ENCODE data around the gene CBX8. TPM values are rescaled to one million over a fixed set of nuclear protein-coding genes. Genes with fewer than 3 reads are reported as not detected.

CBX8 gene
- total RNA-seq, 2 donors from 2014 or later, result 1.6 to 1.8 TPM

- no peaks in the 10 kb centered on the region for H3K36me3 ChIP-seq (replicated peaks in 1 of 2; ENCODE audit: insufficient read depth in 1 of 2, low read depth in 2 of 2)
- H3K27ac ChIP-seq, result no peak overlapping the region
- DNase-seq (peak in 1 of 4 donors; percentile 20), ATAC-seq (no peak)
- no peak overlapping the region for H3K4me3 ChIP-seq
- intact Hi-C loops (cut with DNase I), result no loop called here
- no peaks in the 10 kb centered on the region for H3K27me3 ChIP-seq
- no peak for TF ChIP-seq POLR2A (IDR thresholded peaks at IDR 0.05)
- TF ChIP-seq, protein P1, sequence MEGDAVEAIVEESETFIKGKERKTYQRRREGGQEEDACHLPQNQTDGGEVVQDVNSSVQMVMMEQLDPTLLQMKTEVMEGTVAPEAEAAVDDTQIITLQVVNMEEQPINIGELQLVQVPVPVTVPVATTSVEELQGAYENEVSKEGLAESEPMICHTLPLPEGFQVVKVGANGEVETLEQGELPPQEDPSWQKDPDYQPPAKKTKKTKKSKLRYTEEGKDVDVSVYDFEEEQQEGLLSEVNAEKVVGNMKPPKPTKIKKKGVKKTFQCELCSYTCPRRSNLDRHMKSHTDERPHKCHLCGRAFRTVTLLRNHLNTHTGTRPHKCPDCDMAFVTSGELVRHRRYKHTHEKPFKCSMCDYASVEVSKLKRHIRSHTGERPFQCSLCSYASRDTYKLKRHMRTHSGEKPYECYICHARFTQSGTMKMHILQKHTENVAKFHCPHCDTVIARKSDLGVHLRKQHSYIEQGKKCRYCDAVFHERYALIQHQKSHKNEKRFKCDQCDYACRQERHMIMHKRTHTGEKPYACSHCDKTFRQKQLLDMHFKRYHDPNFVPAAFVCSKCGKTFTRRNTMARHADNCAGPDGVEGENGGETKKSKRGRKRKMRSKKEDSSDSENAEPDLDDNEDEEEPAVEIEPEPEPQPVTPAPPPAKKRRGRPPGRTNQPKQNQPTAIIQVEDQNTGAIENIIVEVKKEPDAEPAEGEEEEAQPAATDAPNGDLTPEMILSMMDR (IDR thresholded peaks at IDR 0.05), result no peak
- peaks cover 33% of the 10 kb centered on the region for H3K4me1 ChIP-seq
- no peaks in the 10 kb centered on the region for H3K9me3 ChIP-seq
- WGBS, 2 donors, result 38 to 44% methylated on average over 5 to 6 of the region's 6 CpGs
Observed at GRCh38 chr17:79824893-79825579, 28.2 kb upstream of the CBX8 start.

DNA sequence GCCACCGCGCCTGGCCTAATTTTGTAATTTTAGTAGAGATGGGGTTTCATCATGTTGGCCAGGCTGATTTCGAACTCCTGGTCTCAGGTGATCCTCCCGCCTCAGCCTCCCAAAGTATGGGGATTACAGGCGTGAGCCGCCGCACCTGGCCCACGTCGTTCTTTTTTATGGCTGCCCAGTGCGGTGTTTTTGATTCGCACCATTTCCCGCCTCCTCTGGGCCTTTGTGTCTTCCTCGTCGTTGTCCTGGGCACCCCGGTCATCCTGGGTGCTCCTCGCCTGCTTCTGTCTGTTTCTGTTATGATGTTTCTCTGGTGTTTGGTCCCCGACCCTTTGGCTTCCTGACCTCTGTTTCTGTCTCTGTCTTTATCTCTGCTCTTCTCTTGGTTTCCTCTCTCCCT lies 27.4 kb upstream of the CBX8 start:
- Histone ChIP-seq H3K9me3 (no peaks in the 10 kb centered on the region), H3K27ac (no peak overlapping the region), H3K27me3 (no peaks in the 10 kb centered on the region), H3K4me3 (no peak overlapping the region), H3K36me3 (replicated peaks in 1 of 2; ENCODE audit: insufficient read depth in 1 of 2, low read depth in 2 of 2) (no peaks in the 10 kb centered on the region), H3K4me1 (peaks cover 25% of the 10 kb centered on the region)
- intact Hi-C loops (cut with DNase I), result no loop called here
- ATAC-seq, result no peak
- WGBS, 2 donors, result 92 to 95% methylated on average over 17 of the region's 17 CpGs
- no peak for DNase-seq
- TF ChIP-seq, protein P1 (IDR thresholded peaks at IDR 0.05), result no peak
- TF ChIP-seq POLR2A (IDR thresholded peaks at IDR 0.05), result no peak

DNA sequence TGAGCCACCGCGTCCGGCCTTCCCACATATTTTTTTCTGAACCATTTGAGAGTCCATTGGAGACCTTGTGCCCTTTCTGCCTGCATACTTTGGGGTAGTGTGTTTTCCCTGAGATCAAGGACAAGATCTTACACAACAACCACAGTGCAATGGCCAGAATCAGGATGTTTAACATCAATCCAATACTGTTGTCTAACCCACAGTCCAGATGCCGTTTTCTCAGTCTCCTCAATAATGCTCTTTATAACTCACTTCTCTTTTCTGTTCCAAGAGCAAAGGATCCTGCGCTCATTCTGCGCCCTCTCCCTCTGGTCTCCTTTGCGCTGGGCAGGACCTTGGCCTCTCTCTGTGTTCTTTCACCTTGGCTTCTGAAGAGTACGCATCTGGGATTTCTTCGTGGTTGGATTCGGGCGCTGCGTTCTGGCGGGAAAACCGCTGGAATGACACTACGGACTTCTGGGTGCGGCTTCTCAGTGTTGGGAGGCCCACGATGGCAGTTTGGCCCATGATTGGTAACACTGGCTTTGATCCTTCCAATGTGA lies 25.8 kb upstream of the CBX8 start:
- DNase-seq (no peak), ATAC-seq (no peak)
- intact Hi-C loops (cut with DNase I), result no loop called here
- TF ChIP-seq, protein P1 (IDR thresholded peaks at IDR 0.05), result no peak
- TF ChIP-seq POLR2A (IDR thresholded peaks at IDR 0.05), result no peak
- WGBS, 2 donors, result 88 to 92% methylated on average over 14 to 17 of the region's 17 CpGs
- Histone ChIP-seq H3K27me3 (no peaks in the 10 kb centered on the region), H3K36me3 (replicated peaks in 1 of 2; ENCODE audit: insufficient read depth in 1 of 2, low read depth in 2 of 2) (no peaks in the 10 kb centered on the region), H3K4me1 (peaks cover 18% of the 10 kb centered on the region), H3K27ac (no peak overlapping the region), H3K9me3 (no peaks in the 10 kb centered on the region), H3K4me3 (no peak overlapping the region)

DNA sequence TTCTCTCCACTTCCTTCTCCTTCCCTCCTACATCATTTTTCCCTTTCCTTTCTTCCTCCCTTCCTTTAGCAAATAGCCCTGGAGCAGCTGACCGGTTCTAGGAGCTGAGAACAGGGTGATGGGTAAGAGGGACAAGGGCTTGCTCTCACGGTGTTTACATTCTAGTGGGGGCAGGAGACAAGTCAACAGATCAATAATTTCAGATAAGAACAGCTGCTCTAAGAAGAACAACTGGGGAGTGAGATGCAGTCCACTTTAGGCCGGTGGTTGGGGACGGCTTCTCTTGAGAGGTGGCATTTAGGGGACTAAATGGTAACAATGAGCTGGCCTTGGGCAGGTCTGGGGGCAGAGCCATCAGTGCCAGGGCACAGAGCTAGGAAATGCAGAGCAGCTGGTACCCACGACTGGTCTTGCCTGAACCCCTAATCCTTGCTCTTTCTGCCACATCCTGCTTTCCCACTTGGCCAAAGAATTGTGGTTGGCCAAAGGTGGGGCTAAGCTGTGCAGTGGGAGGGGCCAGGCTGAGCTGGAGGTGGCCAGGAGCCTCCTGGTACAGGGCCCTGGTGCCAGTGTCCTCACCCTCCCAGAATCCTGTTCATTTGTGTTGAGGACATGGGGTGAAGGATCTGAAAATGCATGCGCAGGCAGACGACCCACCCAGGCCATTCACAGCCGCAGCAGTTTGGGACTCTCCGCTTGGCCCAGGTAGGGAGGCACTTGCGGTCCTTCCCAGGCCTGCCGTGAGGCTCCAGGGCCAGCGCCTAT lies 24.6 kb upstream of the CBX8 start:
- WGBS, 2 donors, result 52 to 68% methylated on average over 7 to 12 of the region's 12 CpGs
- H3K9me3 ChIP-seq, result no peaks in the 10 kb centered on the region
- intact Hi-C loops (cut with DNase I), result no loop called here
- H3K27ac ChIP-seq, result no peak overlapping the region
- no peak overlapping the region for H3K4me3 ChIP-seq
- ATAC-seq (no peak), DNase-seq (no peak)
- no peak for TF ChIP-seq POLR2A (IDR thresholded peaks at IDR 0.05)
- H3K4me1 ChIP-seq, result peaks cover 18% of the 10 kb centered on the region
- H3K36me3 ChIP-seq (replicated peaks in 1 of 2; ENCODE audit: insufficient read depth in 1 of 2, low read depth in 2 of 2), result no peaks in the 10 kb centered on the region
- H3K27me3 ChIP-seq, result no peaks in the 10 kb centered on the region

DNA sequence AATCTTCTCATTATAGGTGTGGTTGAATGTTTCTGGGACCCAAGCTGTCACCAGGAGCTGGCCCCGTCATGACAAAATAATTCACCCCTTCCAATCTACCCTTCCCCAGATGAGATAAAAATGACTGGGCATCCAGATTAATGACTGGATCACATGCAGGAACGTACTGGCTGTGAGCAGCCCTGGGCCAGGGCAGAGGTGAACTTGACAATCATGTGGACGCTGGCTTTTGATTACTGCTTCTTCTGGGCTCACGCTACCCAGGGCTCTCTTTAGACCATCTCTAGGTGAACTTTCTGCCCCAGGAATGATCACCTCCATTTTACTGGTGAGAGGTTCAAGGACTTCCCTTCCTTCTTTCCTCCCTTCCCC lies 24.1 kb upstream of the CBX8 start:
- no peaks in the 10 kb centered on the region for H3K9me3 ChIP-seq
- no peak for ATAC-seq
- no peak overlapping the region for H3K4me3 ChIP-seq
- H3K4me1 ChIP-seq, result peaks cover 18% of the 10 kb centered on the region
- TF ChIP-seq, protein P1 (IDR thresholded peaks at IDR 0.05), result no peak
- no peak for TF ChIP-seq POLR2A (IDR thresholded peaks at IDR 0.05)
- H3K27ac ChIP-seq, result no peak overlapping the region
- intact Hi-C loops (cut with DNase I), result no loop called here
- no peaks in the 10 kb centered on the region for H3K27me3 ChIP-seq
- WGBS, 2 donors, result 61 to 76% methylated on average over 4 of the region's 4 CpGs
- no peaks in the 10 kb centered on the region for H3K36me3 ChIP-seq (replicated peaks in 1 of 2; ENCODE audit: insufficient read depth in 1 of 2, low read depth in 2 of 2)
- DNase-seq, result no peak

Measured in body of pancreas (tissue), 4 donors.